Spleen (tissue), 11 donors: ENCODE measurements around the gene NRG4. TPM values are rescaled to one million over a fixed set of nuclear protein-coding genes. Genes with fewer than 3 reads are reported as not detected.

Experiments used
- DNase-seq: peaks from one replicate; pipeline ENCODE4 v3.0.0-alpha.2; 2020
- H3K27ac ChIP-seq, 8 donors: fragments of 200-600 bp; sonication (generic) in 7 of 8; 1 replicate in 4 of 8; 2 replicates in 4 of 8; pipeline versions ENCODE4 v1.5.0 to v1.8.0; 2016 to 2021; ENCODE audit warnings: inconsistent platforms in 4 of 8, mild to moderate bottlenecking in 4 of 8, moderate library complexity in 1 of 8
- H3K27me3 ChIP-seq, 7 donors: fragments of 200-600 bp; sonication (generic) in 6 of 7; replicated peaks in 1 of 7; 1 replicate in 4 of 7; 2 replicates in 3 of 7; pipeline versions ENCODE4 v1.5.0 to v1.8.0; 2016 to 2021; ENCODE audit warnings: inconsistent platforms in 3 of 7, mild to moderate bottlenecking in 1 of 7
- H3K36me3 ChIP-seq, 6 donors: fragments of 200-600 bp; sonication (generic) in 5 of 6; 1 replicate in 4 of 6; 2 replicates in 2 of 6; pipeline versions ENCODE4 v1.5.0 to v1.8.0; 2016 to 2021; ENCODE audit warnings: inconsistent platforms in 2 of 6
- H3K4me1 ChIP-seq, 6 donors: fragments of 200-600 bp; sonication (generic) in 5 of 6; 1 replicate in 3 of 6; 2 replicates in 3 of 6; pipeline versions ENCODE4 v1.5.0 to v1.8.0; 2016 to 2021; ENCODE audit warnings: inconsistent platforms in 3 of 6
- H3K4me3 ChIP-seq, 8 donors: fragments of 200-600 bp; sonication (generic) in 7 of 8; 1 replicate in 4 of 8; 2 replicates in 4 of 8; pipeline versions ENCODE4 v1.5.0 to v1.8.0; 2016 to 2021; ENCODE audit warnings: inconsistent platforms in 4 of 8, mild to moderate bottlenecking in 4 of 8, moderate library complexity in 2 of 8
- H3K9me3 ChIP-seq, 8 donors: fragments of 200-600 bp; sonication (generic) in 7 of 8; 1 replicate in 4 of 8; 2 replicates in 4 of 8; pipeline versions ENCODE4 v1.5.0 to v1.8.0; 2016 to 2021; ENCODE audit warnings: inconsistent platforms in 4 of 8
- POLR2A ChIP-seq, 3 donors: fragments of 450-650 bp; IDR thresholded peaks; one replicate each; pipeline ENCODE4 v1.5.1; 2017; ENCODE audit warnings: antibody characterized with exemption in 3 of 3, mild to moderate bottlenecking in 1 of 3
- POLR2AphosphoS5 ChIP-seq, 3 donors: sonication (generic); formaldehyde crosslinking; IDR thresholded peaks; one replicate each; pipeline ENCODE4 v1.5.1; 2017; ENCODE audit warnings: antibody characterized with exemption in 3 of 3
- WGBS, 5 donors: extraction: QIAGEN DNeasy Blood & Tissue Kit in 3 of 5; methylation state at CpG; one replicate each; pipeline versions ENCODE4 v1.1.5 to v1.1.7; 2013 to 2018; 5-methylcytosine and 5-hydroxymethylcytosine counted together
- intact Hi-C: fragments of 100-400 bp; cut with DNase I; formaldehyde crosslinking; loops from one replicate; pipeline ENCODE4 v1.15.0; 2023; ENCODE audit warnings: low total_unique reads
- polyA plus RNA-seq, 3 donors: library from polyadenylated mRNA; stranded (reverse); fragments of 200-250 nt; gene quantifications; one replicate each; pipeline ENCODE4 v1.2.1, GENCODE V29; 2013
- total RNA-seq, 7 donors: library from RNA; depleted of rRNA in 3 of 7; stranded (reverse); fragments of >200 nt in 3 of 7; fragmentation: NEBNext Ultra II Directional in 4 of 7; extraction: Animal tissue kit (Norgen Biotek cat#: 25700) in 4 of 7; gene quantifications; one replicate each; pipeline versions ENCODE4 v1.1.0 to v1.2.1, GENCODE V29; 2016 to 2021
- TF ChIP-seq, protein P1 (sequence below), 11 experiments: fragments of 200-600 bp in 7 of 11; fragments of 450-650 bp in 4 of 11; sonication (generic) in 4 of 11; IDR thresholded peaks in 8 of 11; conservative IDR thresholded peaks in 3 of 11; 1 replicate in 7 of 11; 2 replicates in 4 of 11; pipeline versions ENCODE4 v1.4.0 to v1.8.0; 2016 to 2021; ENCODE audit warnings: antibody characterized with exemption in 11 of 11, inconsistent platforms in 4 of 11, mild to moderate bottlenecking in 1 of 11
- donor health status: healthy with polysubstance abuse.
- donor health status: DM: no; HTN: no; CAD: no; lungs with moderate emphysema.
- donor health status: DM: no; HTN: no; CAD: no.
- donor health status: Bipolar disorder and iron deficiency.
- donor health status: healthy.
- donor health status: DM: no; HTN: no; CAD: no.
- donor health status: DM: yes; HTN: yes; CAD: no.

The NRG4 gene
- total and polyA plus RNA-seq, 10 donors = 0.09 to 0.76 (median 0.42) TPM; not detected in 5

DNA sequence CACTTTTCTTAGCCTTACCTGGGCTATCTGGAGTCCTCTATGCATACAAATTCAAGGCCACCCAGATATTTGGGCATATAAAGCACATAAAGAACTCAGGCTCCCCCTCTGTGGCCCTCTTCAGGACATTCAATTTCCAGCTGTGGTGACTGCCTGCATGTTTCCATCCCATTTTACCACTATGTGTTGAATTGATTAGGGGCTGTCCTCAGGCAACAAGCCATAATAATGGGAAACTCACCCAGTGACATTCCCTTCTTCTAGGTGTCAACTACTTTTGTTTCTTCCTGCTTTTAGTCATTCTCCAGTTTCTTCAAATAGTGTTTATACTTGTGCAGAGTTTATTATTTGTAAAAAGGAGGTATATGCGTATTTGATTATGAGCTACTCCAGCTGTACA lies 18.0 kb downstream of the NRG4 start:
- TF ChIP-seq POLR2AphosphoS5 (IDR thresholded peaks at IDR 0.05) (no peak), POLR2A (IDR thresholded peaks at IDR 0.05) (no peak)
- TF ChIP-seq, protein P1, sequence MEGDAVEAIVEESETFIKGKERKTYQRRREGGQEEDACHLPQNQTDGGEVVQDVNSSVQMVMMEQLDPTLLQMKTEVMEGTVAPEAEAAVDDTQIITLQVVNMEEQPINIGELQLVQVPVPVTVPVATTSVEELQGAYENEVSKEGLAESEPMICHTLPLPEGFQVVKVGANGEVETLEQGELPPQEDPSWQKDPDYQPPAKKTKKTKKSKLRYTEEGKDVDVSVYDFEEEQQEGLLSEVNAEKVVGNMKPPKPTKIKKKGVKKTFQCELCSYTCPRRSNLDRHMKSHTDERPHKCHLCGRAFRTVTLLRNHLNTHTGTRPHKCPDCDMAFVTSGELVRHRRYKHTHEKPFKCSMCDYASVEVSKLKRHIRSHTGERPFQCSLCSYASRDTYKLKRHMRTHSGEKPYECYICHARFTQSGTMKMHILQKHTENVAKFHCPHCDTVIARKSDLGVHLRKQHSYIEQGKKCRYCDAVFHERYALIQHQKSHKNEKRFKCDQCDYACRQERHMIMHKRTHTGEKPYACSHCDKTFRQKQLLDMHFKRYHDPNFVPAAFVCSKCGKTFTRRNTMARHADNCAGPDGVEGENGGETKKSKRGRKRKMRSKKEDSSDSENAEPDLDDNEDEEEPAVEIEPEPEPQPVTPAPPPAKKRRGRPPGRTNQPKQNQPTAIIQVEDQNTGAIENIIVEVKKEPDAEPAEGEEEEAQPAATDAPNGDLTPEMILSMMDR (IDR thresholded peaks at IDR 0.05 in 8 of 11, conservative IDR thresholded peaks at IDR 0.05 in 3 of 11) = no peak
- H3K36me3 ChIP-seq = no peaks in the 10 kb centered on the region
- no peaks in the 10 kb centered on the region for H3K4me1 ChIP-seq
- H3K27ac ChIP-seq = no peak overlapping the region
- WGBS, 5 donors = 92 to 98% (median 94%) methylated on average over 1 of the region's 1 CpG
- peaks cover 0 to 22% (median 16%) of the 10 kb centered on the region in 8 donors for H3K9me3 ChIP-seq
- no peaks in the 10 kb centered on the region for H3K27me3 ChIP-seq
- no peak overlapping the region for H3K4me3 ChIP-seq
- no peak for DNase-seq
- intact Hi-C loops = no loop called here

GRCh38 chr15:75992897-75993296 lies 19.3 kb downstream of the NRG4 start:
- intact Hi-C loops = no loop called here
- no peak for DNase-seq
- Histone ChIP-seq H3K9me3 (peaks cover 0 to 22% (median 16%) of the 10 kb centered on the region in 8 donors), H3K4me1 (no peaks in the 10 kb centered on the region), H3K4me3 (no peak overlapping the region), H3K27me3 (no peaks in the 10 kb centered on the region), H3K36me3 (no peaks in the 10 kb centered on the region), H3K27ac (no peak overlapping the region)
- TF ChIP-seq POLR2A (IDR thresholded peaks at IDR 0.05) (no peak), POLR2AphosphoS5 (IDR thresholded peaks at IDR 0.05) (no peak)
- TF ChIP-seq, protein P1 (IDR thresholded peaks at IDR 0.05 in 8 of 11, conservative IDR thresholded peaks at IDR 0.05 in 3 of 11) = no peak

DNA sequence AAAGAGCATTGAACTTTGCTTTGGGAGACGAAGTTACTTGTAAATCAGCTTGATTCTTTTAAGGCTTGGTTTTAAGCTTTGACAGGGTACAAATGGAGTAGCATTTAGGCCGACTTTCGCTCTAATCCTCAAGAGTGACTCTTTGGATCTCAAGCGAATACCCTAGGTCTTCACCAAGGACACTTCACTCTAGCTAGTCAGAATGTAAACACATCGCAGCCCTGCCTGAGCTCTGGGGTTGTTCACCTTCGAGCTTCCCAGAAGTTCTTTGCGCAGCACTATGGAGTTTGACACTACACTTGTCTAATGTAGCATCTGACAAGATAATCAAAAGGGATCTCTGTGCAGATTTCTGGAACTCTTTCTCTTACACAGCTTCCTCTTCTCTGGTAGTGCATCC lies 22.3 kb downstream of the NRG4 start:
- TF ChIP-seq POLR2AphosphoS5 (IDR thresholded peaks at IDR 0.05) (no peak), POLR2A (IDR thresholded peaks at IDR 0.05) (no peak)
- TF ChIP-seq, protein P1 (IDR thresholded peaks at IDR 0.05 in 8 of 11, conservative IDR thresholded peaks at IDR 0.05 in 3 of 11) = no peak
- 88 to 97% (median 91%) methylated on average over 7 of the region's 7 CpGs for WGBS, 5 donors
- no peak overlapping the region for H3K4me3 ChIP-seq
- H3K4me1 ChIP-seq = no peaks in the 10 kb centered on the region
- peaks cover 0 to 19% (median 16%) of the 10 kb centered on the region in 8 donors for H3K9me3 ChIP-seq
- H3K36me3 ChIP-seq = no peaks in the 10 kb centered on the region
- DNase-seq = no peak
- H3K27ac ChIP-seq = no peak overlapping the region
- intact Hi-C loops = no loop called here
- no peaks in the 10 kb centered on the region for H3K27me3 ChIP-seq

DNA sequence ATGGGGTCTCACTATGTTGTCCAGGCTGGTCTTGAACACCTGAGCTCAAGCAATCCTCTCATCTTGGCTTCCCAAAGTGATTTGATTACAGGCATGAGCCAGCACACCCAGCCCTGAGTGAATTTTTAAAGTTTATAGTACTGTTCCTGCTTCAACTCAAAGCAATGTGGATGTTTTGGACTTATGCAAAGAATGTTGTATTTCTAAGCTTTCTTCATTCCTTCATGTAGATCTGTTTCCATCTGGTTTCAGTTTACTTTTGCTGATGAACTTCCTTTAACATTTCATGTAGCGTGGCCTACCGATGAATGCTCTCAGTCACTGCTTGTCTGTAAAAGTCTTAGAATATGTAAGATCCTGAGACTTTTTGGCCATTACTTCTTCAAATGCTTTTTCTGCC lies 23.2 kb downstream of the NRG4 start:
- intact Hi-C loops = no loop called here
- WGBS, 5 donors = 86 to 94% (median 91%) methylated on average over 2 of the region's 2 CpGs
- Histone ChIP-seq H3K4me1 (no peaks in the 10 kb centered on the region), H3K36me3 (no peaks in the 10 kb centered on the region), H3K27ac (no peak overlapping the region), H3K27me3 (no peaks in the 10 kb centered on the region), H3K4me3 (no peak overlapping the region), H3K9me3 (peaks cover 0 to 16% (median 13%) of the 10 kb centered on the region in 8 donors)
- TF ChIP-seq POLR2AphosphoS5 (IDR thresholded peaks at IDR 0.05) (no peak), POLR2A (IDR thresholded peaks at IDR 0.05) (no peak)
- TF ChIP-seq, protein P1 (IDR thresholded peaks at IDR 0.05 in 8 of 11, conservative IDR thresholded peaks at IDR 0.05 in 3 of 11) = no peak
- DNase-seq = no peak
